ENCODE results near the gene SETD7. TPM values are rescaled to one million over a fixed set of nuclear protein-coding genes. Genes with fewer than 3 reads are reported as not detected.

SETD7 gene
- total RNA-seq: 10 to 100 TPM; 69.0 to 75.4 TPM
- long read RNA-seq, donor 1, full-length matches to known transcripts: 3 of 24 reads
- long read RNA-seq, donor 1, partial matches to known transcripts: 0 of 24 reads
- long read RNA-seq, donor 1, other reads (novel, unspliced or antisense): 21 of 24 reads
- long read RNA-seq, donor 2, partial matches to known transcripts: 0 of 14 reads
- long read RNA-seq, donor 2, other reads (novel, unspliced or antisense): 11 of 14 reads

DNA sequence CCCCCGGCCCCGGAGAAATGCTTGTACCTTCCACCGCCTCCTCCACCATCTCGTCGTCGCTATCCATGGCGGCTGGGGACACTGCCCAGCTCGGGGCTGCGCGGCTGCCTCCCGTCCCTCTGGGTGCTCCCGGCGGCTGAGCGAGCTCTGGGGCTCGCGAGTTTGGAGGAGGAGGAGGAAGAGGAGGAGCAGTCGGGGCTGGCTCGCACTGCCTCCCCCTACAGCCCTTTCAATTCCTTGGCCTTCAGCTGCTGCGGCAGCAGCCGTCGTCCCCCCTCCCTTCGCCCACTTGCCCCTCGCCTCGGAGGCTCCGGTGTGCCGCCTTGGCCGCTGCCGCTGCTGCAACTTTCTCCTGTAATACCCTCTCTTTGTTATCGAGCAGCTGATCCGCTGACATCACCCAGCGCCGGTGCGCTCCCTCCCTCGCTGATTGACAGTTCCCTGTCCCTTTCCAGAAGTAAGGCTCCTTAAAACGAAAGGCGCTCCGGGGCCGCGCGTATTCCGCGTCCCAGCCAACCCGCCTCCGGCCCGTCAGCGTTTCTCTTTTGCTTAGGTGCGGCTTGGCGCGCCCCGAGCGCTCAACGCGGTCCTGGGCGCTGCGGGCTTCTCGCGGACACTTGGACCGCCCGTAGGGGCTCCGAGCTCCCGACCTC, at the start of gene SETD7:
Gene SETD7, minus strand, starts transcription at position 149 of the 653 bp plus-strand sequence. Its CDS starts 82 bp downstream, at position 67.
- intact Hi-C loops (cut with DNase I): no loop called here
- peak; percentile 92 for DNase-seq (ENCODE audit: low spot score)

DNA sequence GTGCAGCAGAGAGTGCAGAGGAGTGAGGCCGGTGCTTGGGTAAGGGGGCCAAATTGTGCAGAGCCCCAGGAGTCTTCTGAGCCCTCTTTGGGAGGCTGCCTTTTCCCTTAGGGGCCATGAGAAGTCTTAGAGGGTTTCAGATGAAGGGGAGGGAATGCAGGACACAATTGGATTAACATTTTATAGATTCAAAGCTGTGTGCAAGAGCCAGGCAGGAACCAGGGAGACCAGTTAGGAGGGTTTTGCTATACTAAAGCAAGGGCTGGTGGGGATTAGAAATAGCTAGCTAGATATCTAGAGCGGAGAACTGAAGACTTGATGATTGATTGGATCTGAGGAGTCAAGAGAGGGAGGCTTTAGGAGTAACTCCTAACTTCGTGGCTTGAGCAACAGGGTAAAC, 49.5 kb upstream of the SETD7 start:
- intact Hi-C loops (cut with DNase I): loop anchor here (5.0 to 10.0 kb wide), 2 partner anchors 42 to 49 kb away; no protein-coding TSS in a partner anchor
- no peak for DNase-seq (ENCODE audit: low spot score)

DNA sequence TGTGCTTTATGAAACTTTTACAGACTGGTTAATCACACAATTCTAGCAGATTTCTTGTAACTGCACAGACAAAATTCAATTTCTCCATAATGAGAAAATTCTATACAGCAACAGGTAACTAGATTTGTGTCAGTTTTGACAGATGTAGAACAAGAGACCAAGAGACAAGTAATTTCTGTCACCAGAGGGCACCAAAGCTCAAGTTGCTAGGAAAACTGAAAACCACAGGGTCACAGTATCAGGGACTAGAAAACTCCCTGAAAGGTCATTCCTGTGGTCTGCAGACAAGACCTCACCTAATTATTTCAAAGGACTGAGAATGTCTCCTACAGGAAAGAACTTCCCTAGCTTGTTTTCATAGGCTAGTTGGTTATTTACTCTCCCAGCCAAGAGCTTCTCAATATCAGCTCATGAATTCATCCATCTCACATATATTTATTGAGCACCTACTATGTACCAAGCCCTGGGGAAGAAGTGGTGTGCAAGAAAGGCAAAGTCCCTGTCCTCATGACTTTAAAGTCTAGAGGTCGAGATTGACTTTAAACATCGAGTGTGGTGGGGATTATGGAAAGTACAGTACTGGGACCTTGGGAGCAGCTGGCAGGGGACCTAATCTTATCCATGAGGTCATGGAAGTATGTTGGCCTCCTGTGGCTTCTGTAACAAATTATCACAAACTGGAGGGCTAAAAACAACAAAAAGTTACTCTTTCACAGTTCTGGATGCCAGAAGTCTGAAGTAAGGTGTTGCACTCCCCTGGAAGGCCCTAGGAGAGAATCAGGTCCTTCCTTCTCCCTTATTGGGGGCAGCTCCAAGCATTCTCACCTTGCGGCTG, 47.8 kb upstream of the SETD7 start:
- intact Hi-C loops (cut with DNase I): loop anchor here in 1 of 2 donors (10.0 kb wide), 1 partner anchor 51 kb away; no protein-coding TSS in a partner anchor
- no peak for DNase-seq (ENCODE audit: low spot score)

DNA sequence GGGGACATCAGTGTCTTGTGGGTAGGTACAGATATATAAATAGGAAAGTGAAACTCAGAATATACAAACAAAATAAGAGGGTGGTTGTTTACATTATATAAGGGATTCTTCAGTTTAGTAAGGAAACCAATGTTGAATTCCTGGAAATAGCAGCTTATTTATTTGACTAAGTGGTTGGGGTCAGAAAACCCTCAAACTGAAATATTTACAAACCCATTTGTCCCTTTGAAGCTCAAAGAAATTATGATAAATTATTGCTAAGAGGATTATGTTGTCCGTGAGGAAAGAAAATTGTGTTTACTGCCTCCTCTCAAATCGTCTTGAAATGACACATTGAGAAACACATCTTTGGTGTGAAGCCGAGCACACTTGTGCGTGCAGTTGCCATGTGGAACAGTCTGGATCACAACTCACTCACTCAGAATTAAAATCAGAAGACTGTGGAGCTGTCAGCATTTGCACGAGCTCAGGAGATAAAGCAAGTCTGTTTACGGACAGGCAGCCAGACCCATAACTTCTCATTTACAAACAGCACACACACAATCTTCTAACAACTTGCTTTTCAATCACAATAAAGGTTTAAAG, 46.8 kb upstream of the SETD7 start:
- no peak for DNase-seq (ENCODE audit: low spot score)
- intact Hi-C loops (cut with DNase I): loop anchor here in 1 of 2 donors (10.0 kb wide), 1 partner anchor 52 kb away; no protein-coding TSS in a partner anchor

DNA sequence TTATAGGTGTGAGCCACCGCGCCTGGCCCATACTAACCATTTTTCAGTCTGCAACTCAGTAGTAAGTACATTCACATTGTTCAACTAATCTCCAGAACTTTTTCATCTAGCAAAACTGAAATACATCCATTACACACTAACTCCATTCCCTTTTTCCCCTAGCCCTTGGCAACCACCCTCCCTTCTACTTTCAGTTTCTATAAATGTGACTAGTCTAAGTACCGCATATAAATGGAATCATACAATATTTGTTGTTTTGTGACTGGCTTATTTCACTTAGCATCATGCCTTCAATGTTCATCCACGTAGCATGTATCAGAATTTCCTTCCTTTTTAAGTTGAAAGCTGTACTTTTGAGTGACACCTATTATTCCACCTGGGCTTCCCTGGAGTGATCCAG, 44.6 kb upstream of the SETD7 start:
- DNase-seq (ENCODE audit: low spot score): no peak
- intact Hi-C loops (cut with DNase I): loop anchor here in 1 of 2 donors (10.0 kb wide), 1 partner anchor 54 kb away; no protein-coding TSS in a partner anchor

DNA sequence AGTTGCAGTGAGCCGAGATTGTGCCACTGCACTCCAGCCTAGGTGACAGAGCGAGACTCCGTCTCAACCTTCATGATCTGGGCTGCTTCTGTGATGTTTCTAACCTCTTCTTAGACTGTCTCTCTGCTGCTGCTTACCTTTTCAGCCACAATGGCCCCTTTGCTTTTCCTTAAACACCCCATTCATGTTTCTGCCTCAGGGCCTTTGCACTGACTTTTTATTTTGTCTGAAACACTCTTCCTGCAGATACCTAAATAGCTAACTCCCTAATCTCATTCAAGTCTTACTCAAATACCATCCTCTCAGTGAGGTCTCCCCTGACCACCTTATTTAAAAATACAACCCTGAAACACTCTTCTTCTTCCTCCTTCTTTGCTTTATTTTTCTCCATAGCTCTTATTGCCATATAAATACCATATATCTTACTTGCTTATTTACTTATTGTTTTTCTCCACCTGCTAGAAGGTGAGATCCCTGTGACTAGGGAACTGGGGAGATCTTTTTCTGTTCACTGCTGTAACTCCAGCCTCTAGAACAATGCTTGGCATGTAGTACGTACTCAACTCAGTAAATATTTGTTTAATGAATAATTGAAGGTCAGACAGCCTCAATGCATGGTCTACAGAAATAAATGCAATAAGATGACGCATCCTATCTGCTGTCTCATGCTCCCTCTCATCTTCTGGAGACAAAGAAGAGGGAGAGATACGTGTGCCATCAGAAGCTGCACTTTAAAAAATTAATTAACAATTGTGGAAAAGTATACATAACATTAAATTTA, 43.8 kb upstream of the SETD7 start:
- intact Hi-C loops (cut with DNase I): loop anchor here in 1 of 2 donors (10.0 kb wide), 1 partner anchor 55 kb away; no protein-coding TSS in a partner anchor
- no peak for DNase-seq (ENCODE audit: low spot score)

DNA sequence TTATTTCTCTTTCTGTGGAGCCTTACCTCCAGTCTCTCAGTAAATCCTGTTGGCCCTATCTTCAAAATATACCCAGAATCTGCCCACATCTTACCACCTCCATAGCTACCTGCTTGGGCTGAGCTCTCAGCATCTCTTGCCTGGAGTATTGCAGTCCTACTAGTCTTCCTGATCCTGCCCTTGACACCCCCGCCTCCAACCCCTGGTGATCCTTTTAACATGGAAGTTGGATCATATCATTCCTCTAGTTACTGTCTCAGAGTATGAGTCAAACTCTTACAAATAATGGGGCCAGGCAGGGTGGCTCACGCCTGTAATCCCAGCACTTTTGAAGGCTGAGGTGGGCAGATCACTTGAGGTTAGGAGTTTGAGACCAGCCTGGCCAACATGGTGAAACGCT, 43.1 kb upstream of the SETD7 start:
- DNase-seq (ENCODE audit: low spot score): no peak
- intact Hi-C loops (cut with DNase I): no loop called here

DNA sequence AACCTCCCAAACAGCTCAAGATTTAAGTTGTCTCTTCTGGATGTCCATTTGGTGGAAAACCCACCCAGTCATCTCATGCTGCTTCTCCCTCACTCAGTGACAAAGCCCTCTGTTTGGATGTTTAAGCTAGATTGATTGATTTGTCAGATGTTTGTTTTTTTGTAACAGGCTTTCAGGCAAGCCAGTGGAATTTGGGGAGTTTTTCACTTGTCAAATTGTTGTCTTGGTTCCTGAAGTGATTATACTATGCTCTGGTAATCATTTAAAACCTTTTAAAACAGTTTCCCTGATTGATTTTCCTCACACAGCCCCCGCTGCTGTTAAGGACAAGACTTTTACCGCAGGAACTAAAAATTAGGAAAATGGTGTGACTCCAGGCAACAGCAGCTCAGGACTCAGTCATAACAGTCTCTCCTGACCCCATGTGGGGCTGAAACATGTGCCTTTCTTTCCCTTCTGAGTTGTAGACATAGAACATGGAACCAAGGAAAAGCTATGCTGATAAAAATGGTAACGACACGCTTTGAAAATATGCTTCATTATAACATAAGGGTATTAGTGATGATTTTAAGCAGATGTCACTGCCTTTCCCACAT, 40.8 kb upstream of the SETD7 start:
- intact Hi-C loops (cut with DNase I): no loop called here
- no peak for DNase-seq (ENCODE audit: low spot score)

DNA sequence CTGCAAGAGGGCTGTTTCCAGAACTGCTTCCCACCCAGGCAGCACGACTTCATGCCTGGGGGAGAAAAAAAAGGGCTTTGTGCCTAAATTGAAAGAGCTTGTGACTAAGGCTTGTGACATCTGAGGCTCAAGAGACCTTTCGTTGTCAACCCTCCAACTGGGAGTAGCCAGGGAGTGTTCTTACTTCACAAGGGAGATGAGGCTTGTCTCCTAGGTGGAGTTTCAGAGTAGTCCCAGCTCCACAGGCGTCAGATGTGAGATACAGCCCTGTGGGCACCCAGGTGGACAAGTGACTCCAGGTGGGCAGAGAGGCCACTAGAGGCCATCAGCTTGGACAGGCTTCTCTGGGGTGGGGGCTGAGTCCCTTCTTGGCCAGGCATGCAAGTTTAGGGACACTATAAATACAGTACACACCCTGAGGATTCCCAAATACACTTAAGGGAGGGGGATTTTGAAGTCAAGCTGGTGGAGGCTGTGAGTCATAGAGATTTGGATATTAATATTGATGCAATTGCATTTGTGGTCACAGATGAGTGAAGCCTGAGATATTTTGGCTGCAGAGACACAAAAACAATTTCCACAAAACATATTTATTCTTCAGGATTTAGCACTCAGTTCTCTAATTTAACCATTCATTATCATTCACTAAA, 40.1 kb upstream of the SETD7 start:
- DNase-seq (ENCODE audit: low spot score): no peak

DNA sequence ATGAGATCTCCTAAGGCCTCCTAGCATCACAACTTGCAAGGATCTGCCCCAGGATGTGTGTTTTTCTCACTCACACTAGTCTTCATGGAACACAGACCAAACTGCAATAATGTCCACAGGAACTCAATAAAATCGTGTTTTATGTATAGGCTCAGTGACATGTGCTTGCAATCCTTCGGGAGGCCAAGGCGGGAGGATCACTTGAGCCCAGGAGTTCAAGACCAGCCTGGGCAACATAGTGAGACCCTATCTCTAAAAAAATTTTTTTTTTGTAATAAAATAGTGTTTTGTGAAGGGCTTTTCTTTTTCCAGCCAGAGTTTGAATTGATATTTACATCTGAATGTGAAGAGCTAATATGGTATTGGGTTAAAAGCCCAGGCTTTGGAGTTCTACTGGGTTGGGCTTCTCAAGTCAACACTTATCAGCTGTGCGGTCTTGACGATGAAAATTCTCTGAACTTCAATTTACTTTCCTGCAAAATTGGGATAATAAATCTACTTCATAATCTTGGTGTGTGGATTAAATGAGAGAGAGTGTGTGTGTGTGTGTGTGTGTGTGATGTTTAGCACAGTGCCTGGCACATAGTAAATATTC, 38.7 kb upstream of the SETD7 start:
- DNase-seq (ENCODE audit: low spot score): no peak
- intact Hi-C loops (cut with DNase I): no loop called here

More for the DNA sequence above, 40.1 kb upstream of the SETD7 start:
- intact Hi-C loops (cut with DNase I): no loop called here

DNA sequence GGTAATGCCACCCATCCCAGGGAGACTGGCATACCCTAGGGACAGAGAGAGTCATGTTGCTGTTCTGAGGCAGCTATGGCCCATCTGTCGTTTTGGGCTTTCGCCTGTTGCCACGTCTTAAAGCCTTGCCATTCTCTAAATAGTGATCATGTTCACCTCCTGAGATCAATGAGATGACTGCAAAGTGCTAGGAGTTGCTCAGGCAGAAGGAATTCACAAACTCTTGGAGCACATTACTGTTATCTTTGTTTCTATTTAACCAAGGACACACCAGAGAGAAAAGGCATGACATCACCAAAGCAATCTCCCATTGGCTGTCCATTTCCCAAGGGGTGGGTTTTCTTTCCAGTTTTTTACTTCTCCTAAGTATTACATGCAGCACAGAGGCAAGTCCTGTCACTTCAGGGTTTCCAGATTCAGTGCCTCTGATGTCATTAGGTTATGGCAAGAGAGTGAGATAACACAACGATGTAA, 37.1 kb upstream of the SETD7 start:
- intact Hi-C loops (cut with DNase I): no loop called here
- DNase-seq (ENCODE audit: low spot score): no peak

DNA sequence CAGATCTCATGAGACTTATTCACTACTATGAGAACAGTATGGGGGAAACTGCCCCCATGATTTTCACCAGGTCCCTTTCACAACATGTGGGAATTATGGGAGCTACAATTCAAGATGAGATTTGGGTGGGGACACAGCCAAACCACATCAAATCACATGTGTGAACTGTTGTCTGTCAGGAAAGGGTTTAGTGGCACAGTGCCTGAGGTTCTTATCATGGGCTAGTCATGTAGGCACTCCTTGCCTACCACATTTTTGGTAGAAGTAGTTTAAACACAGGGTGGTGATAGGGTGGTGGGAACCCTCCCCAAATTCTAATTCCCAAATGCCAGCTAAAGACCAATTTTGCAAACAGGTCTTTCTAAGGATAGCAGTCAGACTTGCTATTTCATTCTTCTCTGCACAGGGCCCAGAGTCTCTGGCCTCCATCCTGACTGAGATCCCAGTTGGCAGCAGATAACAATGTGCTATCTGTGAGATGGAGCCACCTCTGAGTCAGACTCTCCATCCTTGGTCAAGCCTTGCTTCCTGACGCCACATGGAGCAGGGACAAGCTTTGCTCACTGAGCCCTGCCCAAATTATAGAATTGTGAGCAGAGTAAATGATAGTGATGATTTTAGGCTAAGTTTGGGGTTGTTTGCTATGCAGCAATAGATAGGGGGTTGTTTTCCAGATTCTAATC, 33.5 kb upstream of the SETD7 start:
- intact Hi-C loops (cut with DNase I): no loop called here
- DNase-seq (ENCODE audit: low spot score): peak; percentile 80

DNA sequence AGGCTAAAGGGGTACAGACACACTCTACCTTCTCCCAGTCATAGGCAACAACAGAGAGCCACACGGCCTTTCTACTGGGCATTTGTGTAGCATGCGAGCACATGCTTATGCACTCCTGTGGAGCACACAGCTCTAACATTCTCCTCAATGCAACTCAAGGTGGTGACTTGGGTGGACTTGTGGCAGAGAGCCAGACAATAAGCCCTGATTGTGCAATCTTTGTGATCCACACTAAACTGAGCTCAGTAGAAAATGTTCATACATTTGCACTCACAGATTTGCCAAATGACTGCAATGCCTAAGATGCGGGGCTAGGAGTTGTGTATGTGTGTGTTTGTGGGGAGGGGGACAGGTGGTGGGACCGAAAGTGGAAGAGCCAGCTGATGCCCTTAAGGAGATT, 31.4 kb upstream of the SETD7 start:
- DNase-seq (ENCODE audit: low spot score): no peak
- intact Hi-C loops (cut with DNase I): no loop called here

DNA sequence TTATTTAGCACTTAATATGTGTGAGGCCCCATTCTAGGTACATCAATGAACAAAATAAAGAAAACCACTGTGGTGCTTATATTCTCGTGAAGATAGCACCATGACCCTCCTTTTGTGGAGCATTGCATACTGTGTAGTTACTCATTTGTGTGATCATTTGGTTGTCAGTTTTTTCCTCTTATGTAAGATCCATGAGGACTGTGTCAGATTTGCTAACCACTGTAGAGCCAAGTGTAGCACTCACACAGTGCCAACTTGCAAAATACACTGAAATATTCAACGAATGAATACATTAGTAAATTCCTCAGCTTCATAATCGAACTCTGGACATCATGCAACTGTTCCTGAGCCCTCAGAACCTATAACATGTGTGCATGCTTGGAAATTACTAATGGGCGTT, 29.5 kb upstream of the SETD7 start:
- intact Hi-C loops (cut with DNase I): no loop called here
- DNase-seq (ENCODE audit: low spot score): no peak

DNA sequence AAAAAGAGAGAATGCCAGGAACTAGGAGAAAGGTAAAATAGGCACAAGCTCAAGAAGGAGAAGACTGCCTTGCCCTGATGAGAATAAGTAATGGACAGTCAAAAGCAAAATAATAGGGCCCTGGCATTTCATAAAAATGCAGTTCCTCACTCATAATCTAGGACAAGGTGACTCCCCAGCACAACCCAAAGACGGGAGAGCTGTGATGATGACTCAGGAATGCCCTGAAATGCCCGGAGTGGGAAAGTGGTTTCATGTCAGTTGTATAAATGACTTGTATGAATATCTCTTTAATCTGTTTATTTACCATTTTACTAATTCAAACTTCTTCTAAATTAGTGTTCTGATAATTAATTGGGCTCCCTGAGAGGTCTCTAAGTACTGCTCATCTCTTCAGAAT, 28.8 kb upstream of the SETD7 start:
- no peak for DNase-seq (ENCODE audit: low spot score)
- intact Hi-C loops (cut with DNase I): no loop called here

DNA sequence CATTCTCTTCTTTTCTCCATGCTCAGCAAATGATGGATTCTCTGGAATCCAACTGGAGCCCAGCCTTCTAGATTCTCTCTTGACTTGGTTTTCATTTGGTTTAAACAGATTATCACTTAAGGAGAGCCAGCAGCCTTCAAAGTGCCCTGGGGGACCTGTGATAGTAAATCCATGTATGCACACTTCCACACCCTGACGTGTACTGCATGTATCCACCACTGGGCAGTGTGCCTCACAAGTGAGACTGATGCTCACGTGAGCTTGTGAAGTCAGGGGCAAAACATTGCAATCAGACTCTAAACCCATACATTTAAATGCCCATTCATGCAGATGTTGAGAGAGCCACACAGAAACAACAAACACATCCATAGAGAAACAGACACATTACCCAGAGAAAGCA, 28.0 kb upstream of the SETD7 start:
- DNase-seq (ENCODE audit: low spot score): no peak
- intact Hi-C loops (cut with DNase I): no loop called here

DNA sequence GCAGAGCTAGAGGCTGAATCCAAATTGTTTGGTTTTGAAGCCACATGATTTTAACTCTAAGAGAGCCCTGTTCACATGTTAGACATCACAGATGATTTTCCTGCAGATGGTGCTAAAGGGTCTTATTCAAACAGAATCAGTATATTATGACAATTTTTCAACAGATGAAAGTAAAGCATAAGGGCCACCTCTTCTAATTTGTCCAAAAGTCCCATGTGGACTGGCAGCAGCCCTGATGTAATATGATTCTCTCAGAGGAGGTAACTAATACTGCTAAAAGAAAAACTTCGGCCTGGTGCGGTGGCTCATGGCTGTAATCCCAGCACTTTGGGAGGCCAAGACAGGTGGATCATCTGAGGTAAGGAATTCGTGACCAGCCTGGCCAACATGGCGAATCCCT, 26.0 kb upstream of the SETD7 start:
- intact Hi-C loops (cut with DNase I): no loop called here
- DNase-seq (ENCODE audit: low spot score): no peak

All from posterior vena cava (tissue), 2 donors.